ENCODE measurements around the gene NEK1. TPM values are rescaled to one million over a fixed set of nuclear protein-coding genes. Genes with fewer than 3 reads are reported as not detected.

The NEK1 gene
- total and polyA plus RNA-seq, 2 of the 13 experiments (the other 11 are each of a cell fraction or from before 2014, with no cell fraction given): 2.9 to 5.4 TPM

DNA sequence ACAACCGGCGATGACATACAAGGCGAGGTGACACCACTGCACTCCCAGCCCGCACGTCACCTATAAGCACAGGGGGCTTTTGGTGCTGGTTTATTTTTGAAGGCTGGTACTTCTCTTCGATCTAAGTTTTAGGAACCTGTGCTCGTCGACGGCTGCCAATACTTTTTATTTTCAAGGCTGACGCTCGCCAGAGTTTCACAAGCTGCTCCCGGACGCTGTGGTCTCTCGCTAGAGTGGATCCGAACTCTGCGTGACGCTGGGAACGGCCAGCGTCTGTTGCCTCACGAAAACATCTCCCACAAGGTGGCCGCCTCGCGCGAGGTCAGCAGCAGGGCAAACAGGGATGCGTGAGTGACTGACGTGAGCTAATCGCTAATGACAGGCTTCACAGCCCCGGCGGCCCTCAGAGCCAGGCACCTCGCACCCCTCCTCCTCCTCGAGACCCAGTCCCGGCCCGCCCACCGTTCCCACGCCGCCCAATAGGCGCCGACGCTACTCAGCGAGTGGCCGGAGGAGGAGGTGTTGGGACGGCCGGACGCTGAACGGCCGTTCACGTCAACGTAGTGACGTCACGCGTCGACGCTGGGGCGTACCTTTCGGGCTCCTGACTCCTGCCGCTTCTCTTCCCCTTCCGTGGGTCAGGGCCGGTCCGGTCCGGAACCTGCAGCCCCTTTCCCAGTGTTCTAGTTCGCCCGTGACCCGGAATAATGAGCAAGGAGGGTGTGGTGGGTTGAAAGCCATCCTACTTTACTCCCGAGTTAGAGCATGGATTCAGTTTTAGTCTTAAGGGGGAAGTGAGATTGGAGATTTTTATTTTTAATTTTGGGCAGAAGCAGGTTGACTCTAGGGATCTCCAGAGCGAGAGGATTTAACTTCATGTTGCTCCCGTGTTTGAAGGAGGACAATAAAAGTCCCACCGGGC is 7.8 kb upstream of the NEK1 start, which contains the start of gene CLCN3 (continued):
- TF ChIP-seq AGO1 (IDR thresholded peaks at IDR 0.05; ENCODE audit: low read depth, low read length, poor library complexity, severe bottlenecking) (no peak), CREB1 (IDR thresholded peaks at IDR 0.05) (peak; percentile 100), CREB1 (CRISPR knock-in tag; IDR thresholded peaks at IDR 0.05) (peak; percentile 96), NPAS2 (CRISPR knock-in tag; IDR thresholded peaks at IDR 0.05; ENCODE audit: borderline replicate concordance) (no peak), RAD51 (IDR thresholded peaks at IDR 0.05; ENCODE audit: borderline replicate concordance) (no peak), ZNF607 (CRISPR knock-in tag; IDR thresholded peaks at IDR 0.05; ENCODE audit: borderline replicate concordance) (peak; percentile 90; the same call in 1 of the 2 replicates), ZSCAN25 (CRISPR knock-in tag; IDR thresholded peaks at IDR 0.05) (peak; percentile 77), DR1 (CRISPR knock-in tag; IDR thresholded peaks at IDR 0.05) (peak; percentile 90), ZBTB20 (CRISPR knock-in tag; IDR thresholded peaks at IDR 0.05; ENCODE audit: borderline replicate concordance, low read depth) (0 out of 2 replicates have a peak, but pooled peaks have one; percentile 23), ZNF44 (CRISPR knock-in tag; IDR thresholded peaks at IDR 0.05) (no peak), KLF12 (CRISPR knock-in tag; IDR thresholded peaks at IDR 0.05; ENCODE audit: borderline replicate concordance) (no peak; the same call in 1 of the 2 replicates), KLF11 (CRISPR knock-in tag; IDR thresholded peaks at IDR 0.05) (peak; percentile 90; the same call in 1 of the 2 replicates)
- TF ChIP-seq, protein P1, sequence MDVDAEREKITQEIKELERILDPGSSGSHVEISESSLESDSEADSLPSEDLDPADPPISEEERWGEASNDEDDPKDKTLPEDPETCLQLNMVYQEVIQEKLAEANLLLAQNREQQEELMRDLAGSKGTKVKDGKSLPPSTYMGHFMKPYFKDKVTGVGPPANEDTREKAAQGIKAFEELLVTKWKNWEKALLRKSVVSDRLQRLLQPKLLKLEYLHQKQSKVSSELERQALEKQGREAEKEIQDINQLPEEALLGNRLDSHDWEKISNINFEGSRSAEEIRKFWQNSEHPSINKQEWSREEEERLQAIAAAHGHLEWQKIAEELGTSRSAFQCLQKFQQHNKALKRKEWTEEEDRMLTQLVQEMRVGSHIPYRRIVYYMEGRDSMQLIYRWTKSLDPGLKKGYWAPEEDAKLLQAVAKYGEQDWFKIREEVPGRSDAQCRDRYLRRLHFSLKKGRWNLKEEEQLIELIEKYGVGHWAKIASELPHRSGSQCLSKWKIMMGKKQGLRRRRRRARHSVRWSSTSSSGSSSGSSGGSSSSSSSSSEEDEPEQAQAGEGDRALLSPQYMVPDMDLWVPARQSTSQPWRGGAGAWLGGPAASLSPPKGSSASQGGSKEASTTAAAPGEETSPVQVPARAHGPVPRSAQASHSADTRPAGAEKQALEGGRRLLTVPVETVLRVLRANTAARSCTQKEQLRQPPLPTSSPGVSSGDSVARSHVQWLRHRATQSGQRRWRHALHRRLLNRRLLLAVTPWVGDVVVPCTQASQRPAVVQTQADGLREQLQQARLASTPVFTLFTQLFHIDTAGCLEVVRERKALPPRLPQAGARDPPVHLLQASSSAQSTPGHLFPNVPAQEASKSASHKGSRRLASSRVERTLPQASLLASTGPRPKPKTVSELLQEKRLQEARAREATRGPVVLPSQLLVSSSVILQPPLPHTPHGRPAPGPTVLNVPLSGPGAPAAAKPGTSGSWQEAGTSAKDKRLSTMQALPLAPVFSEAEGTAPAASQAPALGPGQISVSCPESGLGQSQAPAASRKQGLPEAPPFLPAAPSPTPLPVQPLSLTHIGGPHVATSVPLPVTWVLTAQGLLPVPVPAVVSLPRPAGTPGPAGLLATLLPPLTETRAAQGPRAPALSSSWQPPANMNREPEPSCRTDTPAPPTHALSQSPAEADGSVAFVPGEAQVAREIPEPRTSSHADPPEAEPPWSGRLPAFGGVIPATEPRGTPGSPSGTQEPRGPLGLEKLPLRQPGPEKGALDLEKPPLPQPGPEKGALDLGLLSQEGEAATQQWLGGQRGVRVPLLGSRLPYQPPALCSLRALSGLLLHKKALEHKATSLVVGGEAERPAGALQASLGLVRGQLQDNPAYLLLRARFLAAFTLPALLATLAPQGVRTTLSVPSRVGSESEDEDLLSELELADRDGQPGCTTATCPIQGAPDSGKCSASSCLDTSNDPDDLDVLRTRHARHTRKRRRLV (CRISPR knock-in tag; IDR thresholded peaks at IDR 0.05): no peak
- TF ChIP-seq, protein P2, sequence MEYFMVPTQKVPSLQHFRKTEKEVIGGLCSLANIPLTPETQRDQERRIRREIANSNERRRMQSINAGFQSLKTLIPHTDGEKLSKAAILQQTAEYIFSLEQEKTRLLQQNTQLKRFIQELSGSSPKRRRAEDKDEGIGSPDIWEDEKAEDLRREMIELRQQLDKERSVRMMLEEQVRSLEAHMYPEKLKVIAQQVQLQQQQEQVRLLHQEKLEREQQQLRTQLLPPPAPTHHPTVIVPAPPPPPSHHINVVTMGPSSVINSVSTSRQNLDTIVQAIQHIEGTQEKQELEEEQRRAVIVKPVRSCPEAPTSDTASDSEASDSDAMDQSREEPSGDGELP (IDR thresholded peaks at IDR 0.05; ENCODE audit: borderline replicate concordance, low read depth): peak; percentile 11; the same call in 1 of the 2 replicates
- TF ChIP-seq, protein P3, sequence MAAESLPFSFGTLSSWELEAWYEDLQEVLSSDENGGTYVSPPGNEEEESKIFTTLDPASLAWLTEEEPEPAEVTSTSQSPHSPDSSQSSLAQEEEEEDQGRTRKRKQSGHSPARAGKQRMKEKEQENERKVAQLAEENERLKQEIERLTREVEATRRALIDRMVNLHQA (CRISPR knock-in tag; IDR thresholded peaks at IDR 0.05): no peak
- TF ChIP-seq, protein P4, sequence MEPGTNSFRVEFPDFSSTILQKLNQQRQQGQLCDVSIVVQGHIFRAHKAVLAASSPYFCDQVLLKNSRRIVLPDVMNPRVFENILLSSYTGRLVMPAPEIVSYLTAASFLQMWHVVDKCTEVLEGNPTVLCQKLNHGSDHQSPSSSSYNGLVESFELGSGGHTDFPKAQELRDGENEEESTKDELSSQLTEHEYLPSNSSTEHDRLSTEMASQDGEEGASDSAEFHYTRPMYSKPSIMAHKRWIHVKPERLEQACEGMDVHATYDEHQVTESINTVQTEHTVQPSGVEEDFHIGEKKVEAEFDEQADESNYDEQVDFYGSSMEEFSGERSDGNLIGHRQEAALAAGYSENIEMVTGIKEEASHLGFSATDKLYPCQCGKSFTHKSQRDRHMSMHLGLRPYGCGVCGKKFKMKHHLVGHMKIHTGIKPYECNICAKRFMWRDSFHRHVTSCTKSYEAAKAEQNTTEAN (CRISPR knock-in tag; conservative IDR thresholded peaks at IDR 0.05): no peak
- TF ChIP-seq, protein P5, sequence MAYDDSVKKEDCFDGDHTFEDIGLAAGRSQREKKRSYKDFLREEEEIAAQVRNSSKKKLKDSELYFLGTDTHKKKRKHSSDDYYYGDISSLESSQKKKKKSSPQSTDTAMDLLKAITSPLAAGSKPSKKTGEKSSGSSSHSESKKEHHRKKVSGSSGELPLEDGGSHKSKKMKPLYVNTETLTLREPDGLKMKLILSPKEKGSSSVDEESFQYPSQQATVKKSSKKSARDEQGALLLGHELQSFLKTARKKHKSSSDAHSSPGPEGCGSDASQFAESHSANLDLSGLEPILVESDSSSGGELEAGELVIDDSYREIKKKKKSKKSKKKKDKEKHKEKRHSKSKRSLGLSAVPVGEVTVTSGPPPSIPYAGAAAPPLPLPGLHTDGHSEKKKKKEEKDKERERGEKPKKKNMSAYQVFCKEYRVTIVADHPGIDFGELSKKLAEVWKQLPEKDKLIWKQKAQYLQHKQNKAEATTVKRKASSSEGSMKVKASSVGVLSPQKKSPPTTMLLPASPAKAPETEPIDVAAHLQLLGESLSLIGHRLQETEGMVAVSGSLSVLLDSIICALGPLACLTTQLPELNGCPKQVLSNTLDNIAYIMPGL (CRISPR knock-in tag; IDR thresholded peaks at IDR 0.05; ENCODE audit: borderline replicate concordance in 1 of 2, low read depth in 1 of 2): peak; percentile 69 to 71
- TF ChIP-seq, protein P6, sequence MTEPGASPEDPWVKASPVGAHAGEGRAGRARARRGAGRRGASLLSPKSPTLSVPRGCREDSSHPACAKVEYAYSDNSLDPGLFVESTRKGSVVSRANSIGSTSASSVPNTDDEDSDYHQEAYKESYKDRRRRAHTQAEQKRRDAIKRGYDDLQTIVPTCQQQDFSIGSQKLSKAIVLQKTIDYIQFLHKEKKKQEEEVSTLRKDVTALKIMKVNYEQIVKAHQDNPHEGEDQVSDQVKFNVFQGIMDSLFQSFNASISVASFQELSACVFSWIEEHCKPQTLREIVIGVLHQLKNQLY (CRISPR knock-in tag; IDR thresholded peaks at IDR 0.05): peak; percentile 22; the same call in 1 of the 2 replicates

All from HepG2 (cell line).